Measurements from ENCODE around the gene UTS2R.
A peak's percentile ranks its signal among the peaks of the same experiment; 100 is the strongest.
"Not testable (repeated sequence)": the region's sequence is repeated elsewhere in the genome, so short reads cannot be mapped to it uniquely, and the experiment has no call there.

UTS2R gene

GRCh38 chr17:82334204-82334621, 37.4 kb upstream of the UTS2R start:
- no peak for DNase-seq (ENCODE audit: low read depth)

DNA sequence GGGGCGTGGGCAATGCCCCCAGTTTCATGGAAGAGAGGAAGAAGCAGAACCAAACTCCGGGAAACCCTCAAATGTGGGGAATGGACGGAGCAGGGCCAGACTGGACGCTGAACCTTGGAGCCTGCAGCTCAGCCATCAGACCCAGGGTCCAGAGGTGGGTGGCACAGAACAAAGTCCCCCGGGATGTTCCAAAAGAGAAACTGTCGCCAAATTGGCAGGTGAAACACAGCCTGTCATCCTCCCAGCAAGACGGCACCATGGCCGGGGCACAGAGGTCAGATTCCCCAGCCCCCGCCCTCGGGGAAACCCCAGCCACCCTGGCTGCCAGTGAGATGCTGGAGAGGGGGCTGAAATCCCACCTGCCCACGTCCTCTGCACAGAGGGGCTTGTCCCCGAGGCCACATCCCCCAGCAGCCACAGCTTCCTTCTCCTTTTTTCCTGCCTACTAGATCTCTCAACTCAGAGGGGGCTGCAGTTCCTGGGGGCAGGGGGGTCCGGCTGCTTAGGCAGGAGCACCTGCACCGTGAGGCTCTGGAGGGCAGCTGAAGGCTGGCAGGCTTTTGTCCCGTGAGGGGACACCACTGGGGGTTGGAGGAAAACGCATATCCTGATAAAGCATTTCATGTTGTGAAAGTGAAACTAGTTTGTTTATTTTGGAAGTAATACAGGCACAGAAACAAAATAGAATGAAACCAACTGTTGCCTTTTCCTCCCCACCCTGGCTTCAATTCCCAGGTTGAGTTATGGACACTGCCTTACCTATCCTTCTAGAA, 36.8 kb upstream of the UTS2R start:
- DNase-seq (ENCODE audit: low read depth): no peak

DNA sequence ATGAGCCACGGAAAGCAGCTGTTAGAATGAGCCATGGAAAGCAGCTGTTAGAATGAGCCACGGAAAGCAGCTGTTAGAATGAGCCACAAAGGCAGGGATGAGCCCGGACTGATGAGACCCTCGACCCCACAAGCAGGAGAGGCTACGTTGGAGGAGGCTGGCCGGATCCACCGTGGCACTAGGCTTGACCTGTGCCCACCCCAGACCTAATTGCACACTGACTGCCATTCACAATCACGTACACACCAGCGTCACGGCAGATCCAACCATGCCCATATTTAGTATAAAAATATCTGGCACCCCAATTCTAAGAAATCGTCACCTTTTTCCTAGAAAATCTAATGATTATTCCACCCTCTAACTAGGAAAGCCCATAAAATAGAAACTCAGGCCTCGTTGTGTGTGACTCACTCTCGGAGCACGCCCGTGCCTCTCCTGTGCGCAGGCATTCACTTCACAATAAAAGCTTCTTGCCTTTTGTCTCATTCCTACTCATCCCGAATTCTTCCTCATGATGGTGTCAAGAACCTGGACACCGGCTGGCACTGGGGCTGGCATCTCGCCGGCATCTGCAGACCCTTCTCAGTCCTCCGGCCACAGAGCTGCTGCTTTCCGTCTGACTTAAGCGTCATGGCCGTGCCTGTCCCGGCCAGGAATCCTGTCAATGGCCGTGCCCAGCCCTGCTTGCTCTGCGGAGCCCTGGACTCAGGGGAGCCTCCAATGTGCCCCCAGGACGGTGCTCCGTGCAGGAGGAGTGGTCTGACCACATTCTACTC, 32.5 kb upstream of the UTS2R start:
- DNase-seq (ENCODE audit: low read depth): no peak

DNA sequence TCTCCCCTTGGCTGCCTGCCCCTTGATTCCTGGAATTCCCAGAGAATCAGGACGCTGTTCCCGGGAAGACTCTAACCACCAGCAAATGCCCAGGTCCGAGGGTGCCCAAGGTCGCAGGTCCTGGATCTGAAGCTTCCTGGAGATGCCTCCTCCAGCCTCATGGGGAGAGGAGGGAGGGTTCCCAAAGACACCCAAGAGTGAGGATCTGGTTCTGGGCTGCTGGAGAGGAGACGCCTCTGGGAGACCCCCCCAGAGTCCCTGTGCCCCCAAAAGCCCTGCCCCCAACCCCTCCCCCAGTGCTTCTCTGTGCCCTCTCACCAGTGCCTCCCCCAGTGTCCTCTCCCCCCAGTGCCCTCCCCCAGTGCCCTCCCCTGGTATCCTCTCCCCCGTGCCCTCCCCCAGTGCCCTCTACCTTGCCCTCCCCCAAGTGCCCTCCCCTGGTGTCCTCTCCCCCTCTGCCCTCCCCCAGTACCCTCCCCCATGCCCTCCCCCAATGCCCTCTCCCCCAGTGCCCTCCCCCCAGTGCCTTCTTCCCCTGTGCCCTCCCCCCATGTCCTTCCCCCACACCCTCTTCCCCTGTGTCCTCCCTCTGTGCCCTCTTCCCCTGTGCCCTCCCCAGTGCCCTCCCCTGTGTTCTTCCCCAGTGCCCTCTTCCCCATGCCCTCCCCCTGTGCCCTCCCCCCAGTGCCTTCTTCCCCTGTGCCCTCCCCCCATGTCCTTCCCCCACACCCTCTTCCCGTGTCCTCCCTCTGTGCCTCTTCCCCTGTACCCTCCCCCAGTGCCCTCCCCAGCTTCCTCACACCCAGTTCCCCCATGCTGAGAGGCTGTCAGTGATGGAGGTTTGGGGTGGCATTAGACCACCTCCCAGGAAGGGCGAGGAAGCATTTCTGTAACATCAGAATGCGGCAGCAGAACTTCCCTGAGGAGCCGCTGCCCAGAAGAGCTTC, 31.7 kb upstream of the UTS2R start:
- no peak for DNase-seq (ENCODE audit: low read depth)

DNA sequence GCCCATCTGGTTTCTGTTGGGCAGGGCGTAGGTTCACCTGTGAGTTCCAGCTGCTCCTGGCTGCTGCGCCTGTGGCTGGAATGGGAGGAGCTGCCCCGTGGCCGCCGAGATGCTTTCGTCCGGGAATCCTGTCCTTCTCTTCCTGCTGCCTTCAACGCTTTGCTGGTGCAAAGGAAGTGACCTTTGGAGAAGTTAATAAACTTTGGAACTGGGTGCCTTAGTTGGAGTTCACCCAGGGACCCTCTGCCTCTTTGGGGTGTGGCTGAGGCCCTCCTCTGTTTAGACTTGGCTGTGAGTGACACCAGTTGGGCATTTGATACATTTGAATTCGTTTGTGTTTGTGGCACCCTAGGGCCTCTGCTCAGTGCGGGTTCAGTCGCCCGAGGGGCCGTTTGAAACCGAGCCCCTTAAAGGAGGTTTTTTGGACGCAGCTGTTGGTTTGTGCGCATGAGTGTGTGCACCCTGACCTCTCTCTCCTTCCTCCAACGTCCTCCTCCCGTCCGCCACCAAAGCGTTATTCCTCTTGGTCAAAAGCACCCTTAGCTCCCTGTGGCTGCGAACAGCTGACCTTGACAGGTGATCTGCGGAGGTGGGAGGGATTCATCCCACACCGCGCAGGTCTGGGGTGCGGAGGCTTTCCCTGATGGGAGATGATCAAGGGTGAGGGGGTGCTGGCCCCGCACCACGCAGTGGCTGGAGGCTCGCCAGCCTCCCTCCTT, 29.0 kb upstream of the UTS2R start:
- DNase-seq (ENCODE audit: low read depth): no peak

DNA sequence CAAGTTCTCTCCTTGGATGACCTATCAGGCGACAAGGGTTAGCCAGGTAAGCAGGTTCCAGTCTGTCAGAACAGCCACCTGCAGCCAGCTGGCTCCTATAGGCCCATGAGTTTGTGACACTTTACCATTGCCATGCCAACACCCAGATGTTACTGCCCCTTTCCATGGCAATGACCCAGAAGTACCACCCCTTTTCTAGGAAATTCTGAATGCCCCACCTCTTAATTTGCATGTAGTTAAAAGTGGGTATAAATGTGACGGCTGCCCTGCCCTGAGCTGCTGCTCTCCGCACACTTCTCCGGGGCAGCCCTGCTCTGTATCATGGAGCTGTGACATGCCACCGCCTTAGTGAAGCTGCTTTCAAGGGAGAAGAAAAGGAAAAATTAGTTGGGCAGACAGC, 28.0 kb upstream of the UTS2R start:
- no peak for DNase-seq (ENCODE audit: low read depth)

GRCh38 chr17:82344175-82344907, 27.2 kb upstream of the UTS2R start:
- no peak for DNase-seq (ENCODE audit: low read depth)

- DNase-seq (ENCODE audit: low read depth): no peak
Observed at GRCh38 chr17:82345151-82345976, 26.2 kb upstream of the UTS2R start.

GRCh38 chr17:82346342-82347300, 24.9 kb upstream of the UTS2R start:
- no peak for DNase-seq (ENCODE audit: low read depth)

- DNase-seq (ENCODE audit: low read depth): not testable (repeated sequence)
Observed at GRCh38 chr17:82347994-82348393, 23.6 kb upstream of the UTS2R start.

GRCh38 chr17:82348434-82348833, 23.1 kb upstream of the UTS2R start:
- no peak for DNase-seq (ENCODE audit: low read depth)

DNA sequence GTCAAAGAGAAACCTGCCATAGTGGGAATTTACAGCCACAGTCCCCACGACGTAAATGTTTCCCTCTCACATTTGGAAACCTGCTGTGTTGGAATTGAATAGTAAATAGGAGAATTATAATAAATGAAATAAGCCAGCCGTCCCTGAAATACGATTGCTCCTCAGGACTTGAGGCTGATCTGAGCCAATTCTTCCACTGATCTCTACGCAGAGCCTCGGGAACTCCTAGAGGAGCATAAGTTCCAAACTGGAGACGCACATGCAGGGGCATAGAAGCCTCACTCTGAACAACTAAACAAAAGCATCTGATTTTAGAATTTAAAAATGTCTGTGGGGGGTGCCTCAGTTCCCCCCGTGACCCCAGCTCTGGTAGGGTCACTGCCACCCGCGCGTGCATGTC, 22.7 kb upstream of the UTS2R start:
- DNase-seq (ENCODE audit: low read depth): no peak

DNA sequence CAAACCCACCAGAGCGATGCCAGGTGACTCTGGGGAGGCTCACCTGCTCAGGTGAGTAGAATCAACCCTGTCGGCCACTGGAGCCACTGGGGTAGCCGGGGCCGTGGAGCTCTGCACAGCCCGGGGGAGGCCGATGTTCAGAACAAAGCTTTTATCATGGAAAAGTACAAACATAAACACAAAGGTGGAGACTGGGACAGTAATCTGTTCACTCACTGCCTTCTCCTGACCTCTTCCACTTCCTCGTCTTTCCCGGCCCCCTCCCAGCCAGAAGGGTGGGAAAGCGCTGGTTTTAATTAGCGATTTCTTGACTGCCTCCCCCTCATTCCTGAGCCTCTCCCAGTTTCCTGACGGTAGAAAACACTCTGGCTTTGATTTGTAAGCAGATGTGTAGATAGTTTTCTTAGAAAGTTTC, 22.3 kb upstream of the UTS2R start:
- no peak for DNase-seq (ENCODE audit: low read depth)

GRCh38 chr17:82350182-82351030, 21.2 kb upstream of the UTS2R start:
- DNase-seq (ENCODE audit: low read depth): no peak

GRCh38 chr17:82351254-82351712, 20.3 kb upstream of the UTS2R start:
- DNase-seq (ENCODE audit: low read depth): no peak

GRCh38 chr17:82351713-82352488, 19.7 kb upstream of the UTS2R start:
- DNase-seq (ENCODE audit: low read depth): peak; percentile 53

- DNase-seq (ENCODE audit: low read depth): no peak
Observed at GRCh38 chr17:82353484-82353883, 18.1 kb upstream of the UTS2R start.
